Measurements from ENCODE around the gene KCND3.

GRCh38 chr1:111733992-111734341 lies 255.5 kb downstream of the KCND3 start:
- TF ChIP-seq CTCF (conservative IDR thresholded peaks at IDR 0.05) (no peak), EZH2 (IDR thresholded peaks at IDR 0.05; ENCODE audit: low read depth) (no peak)

All from PC-9 (cell line).